Endothelial cell (in vitro differentiated cells): ENCODE results near the gene SUPT3H. TPM values are rescaled to one million over a fixed set of nuclear protein-coding genes. Genes with fewer than 3 reads are reported as not detected.

Source experiments
- DNase-seq: peaks from one replicate; pipeline ENCODE4 v3.0.0; 2021; ENCODE audit warnings: low spot score
- H3K27ac Mint-ChIP-seq: one replicate; pipeline ENCODE4 v1.8.0; 2021; ENCODE audit warnings: mixed read lengths, inconsistent platforms; ENCODE audit not compliant: unreplicated experiment
- H3K27me3 Mint-ChIP-seq: one replicate; pipeline ENCODE4 v1.8.0; 2021; ENCODE audit warnings: mild to moderate bottlenecking, moderate library complexity, mixed read lengths, inconsistent platforms; ENCODE audit not compliant: unreplicated experiment
- H3K36me3 Mint-ChIP-seq: one replicate; pipeline ENCODE4 v1.8.0; 2021; ENCODE audit warnings: mild to moderate bottlenecking, low read depth, mixed read lengths, inconsistent platforms; ENCODE audit not compliant: unreplicated experiment
- H3K4me1 Mint-ChIP-seq: one replicate; pipeline ENCODE4 v1.8.0; 2021; ENCODE audit warnings: mild to moderate bottlenecking, mixed read lengths, inconsistent platforms; ENCODE audit not compliant: unreplicated experiment
- H3K4me3 Mint-ChIP-seq: one replicate; pipeline ENCODE4 v1.8.0; 2021; ENCODE audit warnings: mild to moderate bottlenecking, mixed read lengths, inconsistent platforms; ENCODE audit not compliant: unreplicated experiment
- H3K9me3 Mint-ChIP-seq: one replicate; pipeline ENCODE4 v1.8.0; 2021; ENCODE audit warnings: mixed read lengths, inconsistent platforms; ENCODE audit not compliant: unreplicated experiment
- total RNA-seq: library from RNA; stranded (reverse); fragmentation: NEBNext Ultra II Directional; extraction: Animal tissue kit (Norgen Biotek cat#: 25700); gene quantifications from one replicate; pipeline ENCODE4 v1.2.1, GENCODE V29; 2021; ENCODE audit not compliant: unreplicated experiment
- TF ChIP-seq, protein P1 (sequence below): fragments of 200-600 bp; sonication (generic); IDR thresholded peaks from one replicate; pipeline ENCODE4 v1.5.0; 2021; ENCODE audit warnings: antibody characterized with exemption; ENCODE audit not compliant: unreplicated experiment

The SUPT3H gene
- total RNA-seq, 1 donor from 2014 or later, result 28.5 TPM

DNA sequence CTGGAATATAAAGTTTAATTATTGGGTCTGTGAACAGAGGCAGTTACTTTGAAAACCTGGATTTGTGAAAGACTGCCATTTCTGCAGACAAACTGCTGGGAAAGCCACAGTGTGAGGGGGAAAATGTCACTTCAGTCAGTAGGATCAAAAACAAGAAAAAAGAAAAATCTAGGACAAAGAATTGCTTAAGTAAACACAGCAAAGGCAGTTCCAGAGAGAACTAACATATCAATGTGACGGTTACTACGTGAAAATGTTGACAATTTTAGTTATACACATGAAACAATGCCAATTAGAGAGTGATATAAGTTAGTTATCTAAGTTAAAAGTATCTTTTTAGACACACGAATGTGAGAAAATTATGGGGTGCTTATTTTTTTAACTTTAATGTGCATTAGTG lies 320.0 kb downstream of the SUPT3H start:
- DNase-seq, result no peak
- no peak overlapping the region for H3K4me3 Mint-ChIP-seq
- H3K27me3 Mint-ChIP-seq, result no peaks in the 10 kb centered on the region
- H3K4me1 Mint-ChIP-seq, result peaks cover 3% of the 10 kb centered on the region
- H3K27ac Mint-ChIP-seq, result no peak overlapping the region
- no peaks in the 10 kb centered on the region for H3K9me3 Mint-ChIP-seq
- TF ChIP-seq, protein P1, sequence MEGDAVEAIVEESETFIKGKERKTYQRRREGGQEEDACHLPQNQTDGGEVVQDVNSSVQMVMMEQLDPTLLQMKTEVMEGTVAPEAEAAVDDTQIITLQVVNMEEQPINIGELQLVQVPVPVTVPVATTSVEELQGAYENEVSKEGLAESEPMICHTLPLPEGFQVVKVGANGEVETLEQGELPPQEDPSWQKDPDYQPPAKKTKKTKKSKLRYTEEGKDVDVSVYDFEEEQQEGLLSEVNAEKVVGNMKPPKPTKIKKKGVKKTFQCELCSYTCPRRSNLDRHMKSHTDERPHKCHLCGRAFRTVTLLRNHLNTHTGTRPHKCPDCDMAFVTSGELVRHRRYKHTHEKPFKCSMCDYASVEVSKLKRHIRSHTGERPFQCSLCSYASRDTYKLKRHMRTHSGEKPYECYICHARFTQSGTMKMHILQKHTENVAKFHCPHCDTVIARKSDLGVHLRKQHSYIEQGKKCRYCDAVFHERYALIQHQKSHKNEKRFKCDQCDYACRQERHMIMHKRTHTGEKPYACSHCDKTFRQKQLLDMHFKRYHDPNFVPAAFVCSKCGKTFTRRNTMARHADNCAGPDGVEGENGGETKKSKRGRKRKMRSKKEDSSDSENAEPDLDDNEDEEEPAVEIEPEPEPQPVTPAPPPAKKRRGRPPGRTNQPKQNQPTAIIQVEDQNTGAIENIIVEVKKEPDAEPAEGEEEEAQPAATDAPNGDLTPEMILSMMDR, result no peak
- H3K36me3 Mint-ChIP-seq, result peaks cover 4% of the 10 kb centered on the region

DNA sequence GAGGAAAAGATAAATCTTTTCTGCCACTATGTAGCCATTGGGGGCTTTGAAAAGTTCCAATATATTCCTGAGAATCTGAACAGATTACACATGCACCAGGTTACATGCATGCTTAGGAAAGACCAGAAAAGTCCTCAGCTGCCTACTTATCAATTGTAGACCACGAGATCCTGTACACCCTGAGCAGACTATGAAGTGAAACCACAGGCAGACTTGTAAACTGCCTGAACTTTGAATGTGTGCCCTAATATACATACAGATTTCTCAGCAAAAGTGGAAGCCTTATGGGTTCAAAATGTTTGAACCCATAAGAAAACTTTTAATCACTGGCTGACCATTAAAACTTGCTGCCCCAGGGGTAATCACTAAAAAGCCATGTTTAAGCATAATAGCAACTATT lies 323.1 kb downstream of the SUPT3H start:
- TF ChIP-seq, protein P1, result no peak
- no peak overlapping the region for H3K27ac Mint-ChIP-seq
- no peaks in the 10 kb centered on the region for H3K27me3 Mint-ChIP-seq
- H3K36me3 Mint-ChIP-seq, result no peaks in the 10 kb centered on the region
- no peak overlapping the region for H3K4me3 Mint-ChIP-seq
- H3K9me3 Mint-ChIP-seq, result no peaks in the 10 kb centered on the region
- H3K4me1 Mint-ChIP-seq, result peaks cover 9% of the 10 kb centered on the region
- DNase-seq, result no peak

DNA sequence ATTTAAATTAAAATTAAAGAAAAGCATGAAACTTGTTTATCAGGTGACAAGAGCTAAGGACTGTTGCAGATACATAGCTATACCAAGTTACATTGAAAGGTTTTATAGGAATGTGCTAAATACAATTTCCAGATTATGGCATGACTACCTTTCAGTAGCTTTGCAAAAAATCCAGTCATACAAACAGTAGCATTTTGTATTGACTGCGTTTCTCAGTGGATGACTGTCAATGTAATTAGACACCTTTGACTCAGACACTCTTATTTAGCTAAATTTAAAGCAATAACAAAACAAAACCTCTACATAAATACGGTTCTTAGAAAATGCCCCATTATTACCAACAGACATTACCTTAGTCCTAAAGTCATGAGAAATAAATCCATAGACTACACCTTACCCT lies 325.4 kb downstream of the SUPT3H start:
- no peaks in the 10 kb centered on the region for H3K27me3 Mint-ChIP-seq
- no peak overlapping the region for H3K4me3 Mint-ChIP-seq
- DNase-seq, result no peak
- TF ChIP-seq, protein P1, result no peak
- H3K9me3 Mint-ChIP-seq, result no peaks in the 10 kb centered on the region
- no peak overlapping the region for H3K27ac Mint-ChIP-seq
- peaks cover 11% of the 10 kb centered on the region for H3K4me1 Mint-ChIP-seq
- H3K36me3 Mint-ChIP-seq, result no peaks in the 10 kb centered on the region

DNA sequence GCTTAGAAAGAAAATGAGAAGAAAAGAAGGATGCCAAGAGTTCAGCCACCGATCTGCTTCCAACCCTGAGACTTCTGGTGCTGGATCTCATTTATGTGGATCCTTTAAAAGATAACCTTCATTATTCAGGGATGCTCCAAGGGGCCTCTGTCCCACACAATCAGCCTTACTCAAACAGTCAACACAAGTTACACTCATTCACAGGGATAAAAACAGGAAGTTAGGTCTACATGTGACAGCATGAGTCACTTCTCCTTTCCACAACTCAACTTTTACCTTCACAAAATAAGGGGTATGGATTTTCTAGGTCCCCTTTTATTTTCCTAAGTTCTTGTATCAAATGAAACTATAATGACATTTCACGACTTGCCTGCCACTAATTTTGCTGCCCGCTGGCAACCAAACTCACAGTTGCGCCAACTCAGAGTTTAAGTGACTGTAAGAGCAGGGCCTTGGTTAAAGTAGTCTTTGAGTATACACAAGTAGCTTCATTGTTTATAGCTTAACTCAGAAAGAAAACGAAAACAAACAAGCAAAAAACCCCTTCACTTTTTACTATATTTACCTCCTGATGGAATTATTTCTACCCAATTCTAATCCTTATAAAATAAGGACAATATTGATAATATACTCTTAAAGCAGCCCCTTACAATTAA lies 328.4 kb downstream of the SUPT3H start:
- Mint-ChIP-seq H3K27me3 (no peaks in the 10 kb centered on the region), H3K36me3 (no peaks in the 10 kb centered on the region), H3K4me1 (peaks cover 23% of the 10 kb centered on the region), H3K27ac (peak overlapping the region; percentile 39), H3K4me3 (no peak overlapping the region), H3K9me3 (no peaks in the 10 kb centered on the region)
- DNase-seq, result no peak
- TF ChIP-seq, protein P1, result no peak

- Mint-ChIP-seq H3K27ac (no peak overlapping the region), H3K9me3 (no peaks in the 10 kb centered on the region), H3K4me3 (no peak overlapping the region), H3K4me1 (peaks cover 26% of the 10 kb centered on the region), H3K27me3 (no peaks in the 10 kb centered on the region), H3K36me3 (no peaks in the 10 kb centered on the region)
- no peak for DNase-seq
- TF ChIP-seq, protein P1, result no peak
Measured at GRCh38 chr6:45047573-45047972, 330.2 kb downstream of the SUPT3H start.
